Suppressor macrophage treated with lipopolysaccharide for 4 hours (primary cell): ENCODE results near the gene GLRX.

ENCODE experiments used
- DNase-seq: peaks from one replicate; pipeline ENCODE4 v3.0.0-alpha.2; 2020

GLRX gene

GRCh38 chr5:95806687-95807086, 15.8 kb downstream of the GLRX start:
- DNase-seq, result no peak

- DNase-seq, result no peak
Observed at GRCh38 chr5:95804736-95805539, 17.6 kb downstream of the GLRX start.

GRCh38 chr5:95803271-95804148, 19.0 kb downstream of the GLRX start:
- DNase-seq, result no peak

GRCh38 chr5:95801961-95802360, 20.6 kb downstream of the GLRX start:
- no peak for DNase-seq

GRCh38 chr5:95801532-95801931, 21.0 kb downstream of the GLRX start:
- no peak for DNase-seq

GRCh38 chr5:95800553-95800952, 22.0 kb downstream of the GLRX start:
- no peak for DNase-seq

GRCh38 chr5:95799191-95799835, 23.2 kb downstream of the GLRX start:
- DNase-seq, result no peak

GRCh38 chr5:95798545-95798944, 24.0 kb downstream of the GLRX start:
- no peak for DNase-seq

- no peak for DNase-seq
Observed at GRCh38 chr5:95798048-95798447, 24.5 kb downstream of the GLRX start.

- DNase-seq, result no peak
Observed at GRCh38 chr5:95797301-95797700, 25.2 kb downstream of the GLRX start.

GRCh38 chr5:95794070-95794516, 28.4 kb downstream of the GLRX start:
- no peak for DNase-seq

GRCh38 chr5:95791751-95792150, 30.8 kb downstream of the GLRX start:
- no peak for DNase-seq

GRCh38 chr5:95788493-95788892, 34.0 kb downstream of the GLRX start:
- DNase-seq, result no peak

- DNase-seq, result no peak
Observed at GRCh38 chr5:95786821-95787418, 35.6 kb downstream of the GLRX start.

GRCh38 chr5:95784514-95785302, 37.8 kb downstream of the GLRX start:
- DNase-seq, result no peak

- no peak for DNase-seq
Observed at GRCh38 chr5:95783661-95784060, 38.9 kb downstream of the GLRX start.

- DNase-seq, result peak; percentile 13
Observed at GRCh38 chr5:95782181-95782580, 40.3 kb downstream of the GLRX start.

GRCh38 chr5:95781101-95781583, 41.4 kb downstream of the GLRX start:
- peak; percentile 84 for DNase-seq

GRCh38 chr5:95780597-95780996, 41.9 kb downstream of the GLRX start:
- DNase-seq, result peak; percentile 38

GRCh38 chr5:95779611-95780010, 42.9 kb downstream of the GLRX start:
- DNase-seq, result peak; percentile 65

- DNase-seq, result peak; percentile 29
Observed at GRCh38 chr5:95778713-95779436, 43.7 kb downstream of the GLRX start.
